GM21723 (cell line): ENCODE data around the gene KIF21B.

ENCODE experiments used
- ATAC-seq: cut with Tn5 transposase; IDR thresholded peaks from one replicate; pipeline ENCODE4 v1.9.1; 2021; ENCODE audit warnings: mild to moderate bottlenecking, moderate library complexity; ENCODE audit not compliant: unreplicated experiment

KIF21B gene

DNA sequence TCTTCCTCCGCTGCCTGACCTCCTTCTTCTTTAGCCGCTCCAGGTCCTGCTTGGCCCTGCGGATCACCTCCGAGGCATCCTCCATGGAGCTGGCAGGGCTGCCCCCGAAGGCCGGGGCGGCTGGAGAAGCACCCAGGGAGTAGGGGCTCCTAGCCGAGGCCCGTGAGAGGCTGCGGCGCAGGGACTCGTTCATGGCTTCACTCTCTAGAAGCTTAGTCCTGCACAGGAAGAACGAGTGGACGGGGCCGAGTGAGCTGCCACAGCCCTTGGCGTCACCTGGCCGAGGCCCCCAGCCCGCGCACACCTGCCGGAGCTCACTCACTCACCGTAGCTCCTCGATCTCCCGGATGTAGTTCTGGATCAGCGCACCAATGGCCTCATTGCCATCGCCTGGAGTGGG lies 23.1 kb downstream of the KIF21B start:
- ATAC-seq, result no peak

DNA sequence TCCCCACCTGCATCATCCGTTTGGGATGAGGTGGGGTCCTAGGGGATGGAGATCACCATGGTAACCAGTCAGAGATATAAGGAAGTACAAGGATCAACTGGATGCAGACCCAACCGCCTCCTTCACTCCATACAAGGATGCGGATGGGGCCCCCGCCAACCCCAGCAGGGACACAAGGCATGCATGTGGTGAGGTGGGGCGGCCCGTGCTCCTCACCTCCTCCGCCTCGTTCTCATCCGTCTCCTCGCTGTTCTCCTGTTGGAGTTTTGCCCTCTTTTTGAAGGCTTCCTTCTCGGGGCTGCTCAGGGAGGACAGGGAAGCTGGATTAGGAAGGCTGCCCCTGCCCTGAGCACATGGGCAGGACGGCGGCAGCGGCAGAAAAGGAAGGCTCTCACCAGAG lies 23.8 kb downstream of the KIF21B start:
- ATAC-seq, result no peak

DNA sequence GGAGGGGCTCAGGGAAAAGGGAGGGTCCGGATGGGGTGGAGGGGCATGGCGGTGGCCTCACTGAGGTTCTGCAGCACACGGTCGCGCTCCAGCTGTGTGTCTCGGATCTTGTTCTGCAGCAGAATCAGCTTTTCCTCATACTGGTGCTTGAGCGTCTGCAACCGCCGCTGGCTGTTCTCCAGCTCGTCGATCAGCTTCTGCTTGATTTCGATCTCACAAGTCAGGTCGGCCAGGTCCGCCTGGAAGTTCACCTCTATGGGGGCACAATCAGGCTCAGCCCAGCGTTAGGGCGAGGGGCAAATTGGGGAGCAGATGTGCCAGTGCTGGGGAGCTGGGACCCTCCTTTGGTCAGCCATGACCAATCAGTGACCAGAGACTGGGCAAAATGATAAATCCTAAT lies 25.2 kb downstream of the KIF21B start:
- ATAC-seq, result no peak

DNA sequence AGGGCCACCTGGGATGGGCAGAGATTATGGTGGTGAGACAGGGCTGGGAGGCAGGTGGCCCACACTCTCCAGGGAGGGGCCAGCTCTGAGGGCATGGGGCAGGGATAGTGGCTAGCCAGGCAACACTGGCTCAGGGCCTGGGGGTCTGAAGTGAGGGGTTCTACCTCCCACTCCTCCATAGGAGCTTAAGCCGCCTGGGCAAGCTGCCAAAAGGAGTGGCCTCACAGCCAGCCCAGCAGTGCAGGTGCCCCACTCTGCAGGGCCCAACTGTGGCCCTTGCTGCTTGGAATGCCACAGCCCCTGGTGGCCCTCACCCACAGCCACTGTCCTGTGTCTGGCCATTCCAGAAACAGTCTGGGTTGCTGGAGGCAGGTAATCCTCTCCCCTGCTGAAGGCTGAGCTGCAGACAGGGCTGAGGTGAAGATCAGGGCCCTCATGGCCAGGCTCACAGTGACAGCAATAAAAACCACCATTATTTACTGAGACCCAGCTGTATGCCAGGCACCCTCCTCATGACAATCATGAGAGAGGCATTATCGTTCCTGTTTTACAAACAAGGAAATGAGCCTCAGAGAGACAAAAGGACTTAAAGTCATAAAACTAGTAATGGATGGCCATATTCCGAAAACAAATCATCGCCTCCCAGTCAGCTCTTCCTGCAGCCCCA lies 31.0 kb downstream of the KIF21B start:
- ATAC-seq, result no peak

DNA sequence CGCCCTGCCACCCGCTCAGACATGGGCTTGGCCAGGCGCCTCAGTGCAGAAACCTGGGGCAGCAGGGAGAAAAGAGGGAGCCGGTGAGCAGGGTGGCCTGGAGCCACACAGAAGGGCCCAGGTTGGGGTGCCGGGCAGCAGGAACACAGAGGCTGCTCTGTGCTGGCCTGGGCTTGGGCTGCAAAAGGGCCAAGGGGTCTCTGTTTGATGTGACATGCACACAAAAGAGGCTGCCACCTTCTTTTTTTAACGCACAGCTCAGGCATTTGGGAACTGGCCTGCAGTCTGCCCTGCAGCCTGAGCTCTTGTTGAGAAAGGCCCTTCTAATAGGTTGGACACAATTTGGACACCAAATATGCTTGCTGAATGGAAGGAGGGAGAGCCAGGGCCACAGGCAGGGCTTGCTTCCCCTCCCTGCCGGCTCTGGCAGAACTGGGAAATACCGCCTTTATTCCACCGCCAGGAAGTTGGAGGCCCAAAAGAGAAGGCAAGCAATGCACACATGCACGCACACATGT lies 32.4 kb downstream of the KIF21B start:
- no peak for ATAC-seq

DNA sequence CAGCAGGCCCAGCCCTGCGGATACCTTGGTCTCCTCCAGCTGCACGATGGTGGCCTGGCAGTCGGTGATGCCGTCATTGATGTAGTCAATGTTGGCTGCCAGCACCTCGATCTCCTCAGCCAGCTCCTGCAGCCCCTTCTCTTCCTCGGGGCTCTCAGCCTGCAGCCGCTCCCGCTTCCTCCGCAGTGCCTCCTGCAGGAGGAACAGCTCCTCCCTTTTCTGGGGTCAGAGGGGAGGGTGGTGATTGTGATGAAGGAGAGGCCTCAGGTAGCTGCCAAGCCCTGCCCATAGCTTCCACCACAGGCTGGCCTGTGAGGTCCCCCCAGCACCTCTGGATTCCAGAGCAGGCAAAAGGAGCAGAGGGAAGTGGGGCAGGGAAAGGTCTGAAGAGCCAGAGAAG lies 33.4 kb downstream of the KIF21B start:
- no peak for ATAC-seq

DNA sequence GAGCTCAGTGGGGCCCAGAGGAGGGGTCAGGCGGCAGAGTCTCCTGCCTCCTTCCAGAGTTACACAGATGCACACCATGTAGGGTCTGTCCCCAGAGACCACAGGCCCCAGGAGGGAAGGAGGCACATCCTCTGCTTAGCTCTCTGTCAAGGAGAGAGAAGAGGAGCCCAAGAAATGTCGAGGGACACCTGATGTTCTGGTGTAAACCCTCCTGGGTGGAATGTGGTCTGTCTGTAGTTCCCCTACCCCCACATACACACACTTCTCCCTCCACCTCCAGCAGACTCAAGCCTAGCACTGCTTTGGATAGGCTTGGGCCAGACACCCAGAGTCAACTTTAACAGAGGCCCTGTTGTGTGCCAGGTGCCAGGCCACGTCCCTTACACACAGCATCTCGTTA lies 34.2 kb downstream of the KIF21B start:
- ATAC-seq, result no peak

DNA sequence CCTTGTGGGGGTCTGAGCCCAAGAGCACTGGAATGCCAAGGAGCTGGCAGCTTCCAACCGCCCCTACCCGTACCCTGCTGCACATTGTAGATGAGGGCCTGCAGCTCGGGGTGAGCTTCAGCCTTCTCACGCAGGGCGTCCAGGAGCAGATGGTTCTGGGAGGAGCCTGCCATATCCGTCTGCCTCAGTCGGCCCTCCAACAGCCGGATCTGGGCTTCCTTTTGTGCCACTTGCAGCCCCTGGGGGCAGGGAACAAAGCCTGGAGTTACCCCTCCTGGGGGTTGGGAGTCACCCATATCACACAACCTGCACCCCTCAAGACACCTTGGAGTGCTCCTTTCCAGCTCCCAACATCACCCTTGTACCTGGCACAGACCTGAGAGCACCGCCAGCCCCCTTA lies 34.8 kb downstream of the KIF21B start:
- no peak for ATAC-seq

DNA sequence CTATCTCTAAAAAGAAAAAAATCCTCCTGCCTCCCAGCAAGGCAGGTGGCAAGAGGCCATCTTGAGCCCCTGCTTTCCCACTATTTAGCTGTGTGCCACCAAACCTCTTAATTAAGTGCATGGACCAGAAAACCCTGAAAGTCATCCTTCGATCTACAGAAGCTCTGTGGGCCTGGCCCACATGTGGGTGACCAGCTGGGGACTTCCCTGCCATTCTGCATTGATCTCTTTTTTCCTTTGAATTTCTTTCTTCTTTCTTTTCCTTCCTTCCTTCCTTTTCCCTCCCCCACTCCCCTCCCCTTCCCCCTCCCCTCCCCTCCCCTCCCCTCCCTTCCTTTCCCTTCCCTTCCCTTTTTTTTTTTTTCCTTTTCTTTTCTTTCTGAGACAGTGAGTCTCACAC lies 38.0 kb downstream of the KIF21B start:
- ATAC-seq, result no peak

DNA sequence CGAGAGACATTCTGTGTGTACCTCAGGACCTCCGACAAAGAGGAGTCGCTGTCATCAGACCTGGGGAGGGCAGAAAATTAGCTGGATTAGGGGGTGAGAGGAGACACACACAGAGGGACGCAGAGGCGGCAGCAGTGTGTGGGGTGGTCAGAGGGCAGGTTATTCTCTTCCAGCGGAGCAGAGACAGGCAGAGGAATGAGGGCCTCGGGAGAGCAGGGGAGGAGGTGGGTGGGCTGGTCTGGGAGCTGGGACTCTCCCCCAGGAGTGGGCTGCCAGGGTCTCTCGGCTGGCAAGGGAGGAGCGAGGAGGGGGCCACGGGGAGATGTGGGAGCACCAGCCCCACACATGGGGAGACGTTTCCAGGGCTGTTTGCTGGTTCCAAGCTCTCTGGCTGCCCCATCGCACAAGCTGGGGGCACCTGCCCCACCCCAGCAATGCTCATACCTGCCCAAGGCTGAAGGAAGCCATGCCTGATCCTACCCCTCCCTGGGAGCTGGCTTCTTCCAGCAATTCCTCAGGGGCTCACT lies 40.4 kb downstream of the KIF21B start:
- no peak for ATAC-seq

DNA sequence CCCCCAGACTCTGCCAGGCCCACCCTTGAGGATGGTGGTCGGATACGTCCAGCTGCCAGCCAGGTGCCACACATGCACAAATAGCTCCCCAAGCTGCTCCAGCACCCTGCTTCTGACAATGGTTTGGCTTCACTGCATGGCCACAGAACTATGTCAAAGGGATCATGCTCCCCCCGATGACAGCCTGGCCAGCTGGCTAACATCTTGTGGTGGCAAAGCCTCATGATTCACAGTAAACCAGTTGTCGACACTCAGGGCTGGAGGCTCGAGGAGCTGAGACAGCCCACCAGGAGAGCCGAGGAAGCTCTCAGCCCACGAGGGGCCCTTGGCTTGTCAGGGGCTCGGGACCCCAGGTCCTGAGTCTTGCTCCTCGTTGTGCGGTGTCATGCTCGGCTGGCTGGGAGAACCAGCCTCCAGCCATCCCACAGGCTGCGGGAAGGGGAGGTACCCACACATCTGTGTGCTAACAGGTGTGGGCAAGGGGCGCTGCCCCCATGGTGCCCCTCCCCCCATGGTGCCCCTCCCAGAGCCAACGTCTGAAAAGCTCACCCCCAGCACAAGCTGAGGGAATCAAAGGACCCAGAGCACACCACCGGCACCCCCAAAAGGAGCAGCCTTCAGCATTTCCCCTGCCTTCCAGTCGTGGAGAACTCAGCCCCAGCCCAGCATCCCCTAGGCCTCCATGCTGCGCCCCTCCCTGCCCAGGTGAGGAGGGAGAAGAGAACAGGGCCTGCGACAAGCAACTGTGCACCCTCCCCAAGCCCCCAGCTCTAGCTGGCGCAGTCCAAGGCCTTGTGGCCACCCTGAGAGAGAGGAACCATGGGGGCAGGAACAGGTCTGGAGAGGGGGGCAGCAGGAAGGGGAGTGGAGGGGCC lies 41.2 kb downstream of the KIF21B start:
- no peak for ATAC-seq

DNA sequence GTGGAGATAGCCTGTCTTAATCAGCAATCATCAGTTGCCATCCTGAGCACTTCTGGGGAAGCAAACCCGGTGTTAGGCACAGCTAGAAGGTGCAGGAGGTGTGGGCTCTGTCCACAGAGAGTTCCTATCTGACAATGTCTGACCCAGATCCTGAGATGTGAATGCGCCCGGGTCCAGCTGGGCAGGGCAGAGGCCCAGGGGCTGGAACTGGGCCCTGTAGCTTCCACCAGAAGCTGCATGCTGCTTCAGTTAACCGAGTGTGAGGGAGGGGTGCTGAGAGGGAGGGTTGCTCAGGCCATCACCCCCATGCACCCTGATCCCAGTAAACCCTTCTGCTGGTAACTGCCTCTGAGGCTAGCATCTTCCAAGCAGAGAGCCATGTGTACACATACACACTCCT lies 42.2 kb downstream of the KIF21B start:
- no peak for ATAC-seq

DNA sequence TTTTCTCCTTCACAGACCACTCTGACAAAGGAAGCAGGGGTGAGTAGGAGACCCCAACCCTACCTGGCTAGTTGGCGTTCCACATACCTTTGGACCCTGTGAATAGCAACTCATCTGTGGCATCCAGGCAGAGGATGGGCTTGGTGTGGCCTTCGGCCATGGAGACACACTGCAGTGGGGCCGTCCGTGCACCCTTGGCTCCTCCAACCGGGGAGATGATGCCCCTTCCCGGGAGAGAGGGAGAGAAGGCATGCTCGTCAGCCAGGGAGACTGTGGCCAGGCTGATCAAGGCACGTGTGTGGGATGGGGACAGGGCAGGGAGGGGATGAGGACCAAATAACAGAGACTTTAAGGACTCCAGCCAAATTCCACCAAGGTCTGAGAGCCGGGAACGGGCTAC lies 42.6 kb downstream of the KIF21B start:
- ATAC-seq, result no peak

DNA sequence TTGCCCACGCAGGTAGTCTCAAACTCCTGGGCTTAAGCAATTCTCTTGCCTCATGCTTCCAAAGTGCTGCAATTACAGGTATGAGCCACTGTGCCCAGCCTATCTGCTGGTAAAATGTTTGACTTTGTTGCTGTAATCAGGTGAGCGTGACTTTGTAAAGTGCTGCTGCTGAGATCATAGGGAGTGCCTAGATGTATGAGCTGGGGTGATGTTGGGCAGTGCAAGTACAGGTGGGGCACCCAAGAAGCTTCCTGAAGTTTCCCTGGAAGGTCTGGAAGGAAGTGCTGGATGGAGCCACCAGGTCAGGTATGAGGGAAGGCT lies 43.1 kb downstream of the KIF21B start:
- ATAC-seq, result no peak

DNA sequence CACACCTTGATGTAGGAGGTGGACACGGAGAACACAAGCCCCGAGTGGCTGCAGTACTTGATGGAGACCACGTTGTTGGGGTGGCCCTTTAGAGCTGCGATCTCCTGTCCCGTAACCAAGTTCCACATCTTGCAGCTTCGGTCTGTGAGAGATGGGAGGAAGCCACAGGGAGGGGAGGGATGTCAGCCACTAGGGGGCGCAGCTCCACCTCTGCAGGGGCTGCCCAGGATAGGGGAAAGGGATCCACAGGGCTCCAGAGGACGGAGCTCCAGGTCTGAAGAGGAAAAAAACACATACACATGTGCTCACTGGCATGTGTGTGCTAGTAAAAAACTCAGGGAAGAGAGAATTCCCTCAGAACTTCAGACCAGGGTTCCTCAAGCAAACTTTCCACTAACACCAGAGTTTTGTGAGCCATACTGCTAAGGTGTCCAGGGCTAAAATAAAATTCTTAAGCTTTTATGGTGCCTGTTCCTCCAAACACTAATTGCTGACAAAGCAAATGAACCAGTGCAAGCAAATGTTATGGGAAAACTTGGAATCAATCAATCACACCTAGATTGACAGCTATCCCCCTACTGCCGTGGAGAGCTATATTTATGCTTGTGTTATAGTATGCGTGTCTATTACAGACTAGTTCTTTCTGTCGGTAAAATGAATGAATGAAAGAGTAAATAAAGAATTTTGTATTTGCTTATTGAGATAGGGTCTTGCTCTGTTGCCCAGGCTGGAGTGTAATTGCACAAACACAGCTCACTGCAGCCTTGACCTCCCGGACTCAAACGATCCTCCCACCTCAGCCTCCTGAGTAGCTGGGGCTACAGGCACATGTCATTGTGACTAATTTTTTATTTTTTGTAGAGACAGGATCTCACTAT lies 43.7 kb downstream of the KIF21B start:
- no peak for ATAC-seq

DNA sequence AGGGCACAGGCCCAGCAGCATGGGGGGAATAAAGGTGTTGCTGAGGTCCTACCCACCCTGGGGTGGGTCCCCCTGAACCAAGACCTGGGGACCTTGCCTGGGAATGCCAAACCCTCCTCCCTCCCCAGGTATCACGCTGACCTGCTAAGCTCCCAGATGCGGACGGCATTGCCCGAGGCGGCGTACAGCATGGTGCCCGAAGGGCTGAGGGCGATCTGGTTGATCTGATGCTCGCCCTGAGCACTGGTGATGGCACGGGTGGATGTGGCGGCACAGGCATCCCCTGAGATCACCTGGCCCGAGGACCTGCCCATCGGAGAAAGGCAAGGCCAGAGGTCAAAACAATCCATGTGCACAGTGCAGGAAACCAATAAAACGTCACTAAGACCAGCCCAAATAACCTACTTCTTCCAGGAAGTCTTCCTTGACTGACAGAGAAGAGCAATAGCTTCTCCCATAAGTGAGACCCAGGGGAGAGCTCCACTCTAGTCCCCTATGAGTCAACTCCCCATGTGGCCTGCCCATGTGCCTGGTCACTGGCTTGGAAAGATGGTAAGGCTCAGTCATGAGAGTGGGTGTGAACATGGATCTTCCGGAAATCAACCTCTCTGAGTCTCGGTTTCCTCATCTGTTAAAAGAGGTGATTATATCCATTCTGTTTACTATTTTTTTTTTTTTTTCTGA lies 46.3 kb downstream of the KIF21B start:
- ATAC-seq, result no peak

DNA sequence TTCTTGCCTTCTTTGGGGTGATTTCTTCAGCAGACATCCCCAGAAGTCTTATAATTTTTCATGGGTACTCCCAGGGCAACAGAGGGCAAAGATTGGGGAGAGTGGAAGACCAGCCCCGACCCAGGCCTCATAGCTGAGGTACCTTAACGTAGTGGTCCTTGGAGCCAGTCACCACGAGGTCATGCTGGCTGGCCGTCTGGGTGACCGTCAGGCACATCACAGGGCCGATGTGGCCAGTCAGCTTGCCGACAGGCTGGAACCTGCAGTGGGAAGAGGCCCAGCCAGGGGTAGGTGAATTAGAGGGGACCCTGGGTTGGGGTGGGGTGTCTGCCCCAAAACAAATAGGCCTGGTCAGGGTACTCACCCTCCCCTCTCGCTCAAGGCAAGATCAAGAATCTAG lies 46.9 kb downstream of the KIF21B start:
- no peak for ATAC-seq

DNA sequence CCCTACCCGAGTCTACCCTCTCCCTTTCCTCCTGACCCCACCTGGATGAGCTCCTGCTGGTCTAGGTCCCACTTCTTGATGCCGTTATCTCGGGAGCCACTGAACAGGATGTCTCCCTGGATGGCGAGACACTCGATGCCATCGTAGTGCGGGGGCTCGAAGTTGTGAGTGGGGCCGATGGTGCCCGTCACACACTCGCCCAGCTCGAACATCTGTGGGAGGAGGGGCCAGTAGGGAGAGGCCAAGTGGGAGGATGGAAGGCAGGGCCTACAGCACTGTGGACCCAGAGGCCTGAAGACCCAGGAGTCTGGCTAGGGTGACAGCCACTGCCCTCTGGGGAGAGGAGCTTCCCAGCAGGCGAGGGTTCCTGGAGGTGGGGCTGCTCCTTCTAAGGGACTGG lies 48.1 kb downstream of the KIF21B start:
- no peak for ATAC-seq

DNA sequence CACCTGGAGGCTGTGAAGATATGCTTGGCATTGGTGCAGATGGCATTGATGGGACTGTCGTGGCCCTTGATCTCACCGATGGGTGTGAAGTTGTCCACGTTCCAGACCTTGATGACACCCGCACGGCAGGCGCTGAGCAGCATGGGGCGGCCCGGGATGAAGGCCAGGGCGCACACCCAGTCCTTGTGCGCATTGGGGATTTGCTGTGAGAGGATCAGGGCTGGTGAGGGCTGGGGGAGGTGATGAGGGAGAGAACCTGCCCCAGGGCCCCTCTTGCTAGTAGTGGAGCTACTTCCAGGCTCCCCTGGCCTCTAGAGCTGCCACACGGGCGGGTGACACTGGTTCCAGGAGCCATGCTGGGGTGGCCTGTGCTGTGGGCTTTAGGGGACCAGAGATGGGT lies 48.8 kb downstream of the KIF21B start:
- ATAC-seq, result no peak

DNA sequence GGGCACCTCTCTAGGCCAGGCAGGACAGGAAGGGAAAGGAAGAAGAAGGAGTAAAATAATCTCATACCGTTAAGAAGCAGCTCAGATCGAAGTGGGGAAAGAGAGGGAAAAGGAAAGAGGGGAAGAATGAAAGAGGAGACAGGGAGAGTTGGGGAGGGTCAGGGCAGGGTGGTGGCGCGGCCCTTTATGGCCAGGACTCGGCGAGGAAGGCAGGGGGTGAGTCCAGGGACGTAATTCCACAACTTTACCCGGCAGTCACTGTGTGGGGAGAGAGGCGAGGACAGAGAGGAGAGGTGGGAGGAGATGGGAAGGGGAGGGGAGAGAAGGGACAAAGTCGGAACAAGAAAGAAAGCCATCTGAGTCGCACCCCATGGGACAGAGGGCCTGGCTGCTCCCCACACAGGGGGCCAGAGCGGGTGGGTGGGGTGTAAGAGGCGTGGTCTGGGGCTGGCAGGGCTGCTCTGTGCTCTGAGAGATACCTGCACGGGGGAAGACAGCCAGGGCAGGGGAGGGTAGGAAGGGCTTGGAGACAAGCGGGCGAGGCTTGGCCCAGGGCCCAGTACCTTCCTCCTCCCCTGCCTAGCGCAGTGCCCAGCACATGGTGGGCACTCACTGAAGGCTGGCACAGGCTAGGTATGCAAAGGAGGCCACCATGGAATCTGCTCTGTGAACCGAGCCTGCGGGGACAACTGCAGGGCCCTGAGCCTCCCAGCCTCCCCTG lies 49.4 kb downstream of the KIF21B start:
- ATAC-seq, result no peak
